Measurements from ENCODE around the gene SPOCK3.
"Not testable (repeated sequence)": the region's sequence is repeated elsewhere in the genome, so short reads cannot be mapped to it uniquely, and the experiment has no call there.

The SPOCK3 gene

DNA sequence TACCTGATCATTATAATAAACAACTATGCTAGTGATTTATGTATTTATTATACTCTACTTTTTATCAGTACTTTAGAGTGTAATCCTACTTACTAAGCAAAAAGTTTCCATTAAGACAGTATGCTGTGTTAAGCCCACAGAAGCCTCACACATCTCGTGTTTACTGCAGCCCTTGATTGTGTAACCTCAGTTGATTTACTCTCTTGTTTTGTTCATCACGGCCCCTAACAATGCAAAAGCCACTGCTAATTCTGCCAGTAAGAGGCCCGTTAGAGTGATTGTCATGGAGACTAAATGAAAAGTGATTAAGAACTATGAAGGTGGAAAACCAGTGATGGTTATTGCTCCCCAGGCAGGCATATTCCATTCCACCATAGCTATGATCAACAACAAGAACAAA is 436.2 kb downstream of the SPOCK3 start:
- TF ChIP-seq, protein P1, sequence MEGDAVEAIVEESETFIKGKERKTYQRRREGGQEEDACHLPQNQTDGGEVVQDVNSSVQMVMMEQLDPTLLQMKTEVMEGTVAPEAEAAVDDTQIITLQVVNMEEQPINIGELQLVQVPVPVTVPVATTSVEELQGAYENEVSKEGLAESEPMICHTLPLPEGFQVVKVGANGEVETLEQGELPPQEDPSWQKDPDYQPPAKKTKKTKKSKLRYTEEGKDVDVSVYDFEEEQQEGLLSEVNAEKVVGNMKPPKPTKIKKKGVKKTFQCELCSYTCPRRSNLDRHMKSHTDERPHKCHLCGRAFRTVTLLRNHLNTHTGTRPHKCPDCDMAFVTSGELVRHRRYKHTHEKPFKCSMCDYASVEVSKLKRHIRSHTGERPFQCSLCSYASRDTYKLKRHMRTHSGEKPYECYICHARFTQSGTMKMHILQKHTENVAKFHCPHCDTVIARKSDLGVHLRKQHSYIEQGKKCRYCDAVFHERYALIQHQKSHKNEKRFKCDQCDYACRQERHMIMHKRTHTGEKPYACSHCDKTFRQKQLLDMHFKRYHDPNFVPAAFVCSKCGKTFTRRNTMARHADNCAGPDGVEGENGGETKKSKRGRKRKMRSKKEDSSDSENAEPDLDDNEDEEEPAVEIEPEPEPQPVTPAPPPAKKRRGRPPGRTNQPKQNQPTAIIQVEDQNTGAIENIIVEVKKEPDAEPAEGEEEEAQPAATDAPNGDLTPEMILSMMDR (IDR thresholded peaks at IDR 0.05; ENCODE audit: poor library complexity, severe bottlenecking), result no peak
- Histone ChIP-seq H3K36me3 (ENCODE audit: low read depth) (no peaks in the 10 kb centered on the region), H3K27ac (ENCODE audit: poor library complexity, severe bottlenecking) (no peak overlapping the region), H3K4me3 (ENCODE audit: severe bottlenecking) (no peak overlapping the region), H3K4me1 (ENCODE audit: insufficient read depth, poor library complexity, severe bottlenecking) (no peaks in the 10 kb centered on the region), H3K9me3 (ENCODE audit: severe bottlenecking) (no peaks in the 10 kb centered on the region), H3K27me3 (ENCODE audit: insufficient read depth, poor library complexity, severe bottlenecking) (no peaks in the 10 kb centered on the region)
- ATAC-seq (ENCODE audit: low read depth) (no peak), DNase-seq (ENCODE audit: low spot score) (no peak)

DNA sequence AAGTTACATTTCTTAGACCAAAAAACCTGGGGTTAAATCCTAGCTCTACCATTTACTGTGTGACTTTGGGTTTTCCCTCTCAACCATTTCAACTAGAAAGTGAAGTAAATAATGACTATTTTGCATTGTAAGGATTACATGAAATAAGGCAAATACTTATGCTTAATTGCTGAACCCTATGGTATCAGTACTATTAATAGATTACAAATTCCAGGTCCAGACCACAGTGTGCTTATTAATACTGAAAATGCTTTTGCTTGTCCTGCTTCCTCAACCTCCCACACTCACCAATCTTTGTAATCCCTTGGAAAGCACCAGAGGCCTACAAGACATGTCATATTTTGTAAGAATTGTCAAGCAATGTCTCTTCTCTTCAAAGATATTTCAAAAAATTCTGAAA is 456.5 kb downstream of the SPOCK3 start:
- H3K9me3 ChIP-seq (ENCODE audit: severe bottlenecking), result no peaks in the 10 kb centered on the region
- no peaks in the 10 kb centered on the region for H3K36me3 ChIP-seq (ENCODE audit: low read depth)
- ATAC-seq (ENCODE audit: low read depth) (no peak), DNase-seq (ENCODE audit: low spot score) (no peak)
- no peak overlapping the region for H3K27ac ChIP-seq (ENCODE audit: poor library complexity, severe bottlenecking)
- TF ChIP-seq, protein P1 (IDR thresholded peaks at IDR 0.05; ENCODE audit: poor library complexity, severe bottlenecking), result no peak
- no peaks in the 10 kb centered on the region for H3K4me1 ChIP-seq (ENCODE audit: insufficient read depth, poor library complexity, severe bottlenecking)
- no peak overlapping the region for H3K4me3 ChIP-seq (ENCODE audit: severe bottlenecking)
- H3K27me3 ChIP-seq (ENCODE audit: insufficient read depth, poor library complexity, severe bottlenecking), result no peaks in the 10 kb centered on the region

GRCh38 chr4:166763018-166763417 is 471.3 kb downstream of the SPOCK3 start:
- H3K4me1 ChIP-seq (ENCODE audit: insufficient read depth, poor library complexity, severe bottlenecking), result no peaks in the 10 kb centered on the region
- TF ChIP-seq, protein P1 (IDR thresholded peaks at IDR 0.05; ENCODE audit: poor library complexity, severe bottlenecking), result no peak
- no peak overlapping the region for H3K27ac ChIP-seq (ENCODE audit: poor library complexity, severe bottlenecking)
- peaks cover 3% of the 10 kb centered on the region for H3K9me3 ChIP-seq (ENCODE audit: severe bottlenecking)
- no peak for ATAC-seq (ENCODE audit: low read depth)
- H3K4me3 ChIP-seq (ENCODE audit: severe bottlenecking), result no peak overlapping the region
- no peaks in the 10 kb centered on the region for H3K36me3 ChIP-seq (ENCODE audit: low read depth)
- DNase-seq (ENCODE audit: low spot score), result no peak
- H3K27me3 ChIP-seq (ENCODE audit: insufficient read depth, poor library complexity, severe bottlenecking), result no peaks in the 10 kb centered on the region

GRCh38 chr4:166741742-166742141 is 492.6 kb downstream of the SPOCK3 start:
- H3K27ac ChIP-seq (ENCODE audit: poor library complexity, severe bottlenecking), result no peak overlapping the region
- ATAC-seq (ENCODE audit: low read depth) (no peak), DNase-seq (ENCODE audit: low spot score) (no peak)
- H3K9me3 ChIP-seq (ENCODE audit: severe bottlenecking), result no peaks in the 10 kb centered on the region
- H3K36me3 ChIP-seq (ENCODE audit: low read depth), result no peaks in the 10 kb centered on the region
- H3K27me3 ChIP-seq (ENCODE audit: insufficient read depth, poor library complexity, severe bottlenecking), result no peaks in the 10 kb centered on the region
- no peaks in the 10 kb centered on the region for H3K4me1 ChIP-seq (ENCODE audit: insufficient read depth, poor library complexity, severe bottlenecking)
- TF ChIP-seq, protein P1 (IDR thresholded peaks at IDR 0.05; ENCODE audit: poor library complexity, severe bottlenecking), result no peak
- H3K4me3 ChIP-seq (ENCODE audit: severe bottlenecking), result no peak overlapping the region

DNA sequence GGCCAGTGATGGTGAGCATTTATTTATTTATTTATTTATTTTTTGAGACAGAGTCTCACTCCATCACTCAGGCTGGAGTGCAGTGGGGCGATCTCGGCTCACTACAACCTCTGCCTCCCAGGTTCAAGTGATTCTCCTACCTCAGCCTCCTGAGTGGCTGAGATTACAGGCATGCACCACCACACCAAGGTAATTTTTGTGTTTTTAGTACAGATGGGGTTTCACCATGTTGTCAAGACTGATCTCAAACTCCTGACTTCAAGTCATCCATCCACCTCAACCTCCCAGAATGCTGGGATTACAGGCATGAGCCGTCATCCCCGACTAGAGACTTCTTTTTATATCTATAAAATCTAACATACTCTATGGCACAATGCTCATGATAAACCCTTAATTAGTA is 495.1 kb downstream of the SPOCK3 start:
- H3K27me3 ChIP-seq (ENCODE audit: insufficient read depth, poor library complexity, severe bottlenecking); DNase-seq (ENCODE audit: low spot score); H3K27ac ChIP-seq (ENCODE audit: poor library complexity, severe bottlenecking); H3K4me3 ChIP-seq (ENCODE audit: severe bottlenecking); H3K9me3 ChIP-seq (ENCODE audit: severe bottlenecking); ATAC-seq (ENCODE audit: low read depth); H3K4me1 ChIP-seq (ENCODE audit: insufficient read depth, poor library complexity, severe bottlenecking); H3K36me3 ChIP-seq (ENCODE audit: low read depth): not testable (repeated sequence)
